ENCODE results near the gene SOX12.
A peak's percentile ranks its signal among the peaks of the same experiment; 100 is the strongest.
"Not testable (repeated sequence)": the region's sequence is repeated elsewhere in the genome, so short reads cannot be mapped to it uniquely, and the experiment has no call there.

Gene SOX12

GRCh38 chr20:362271-363254, 37.2 kb downstream of the SOX12 start:
- peak; percentile 89 for DNase-seq (ENCODE audit: low read depth, low spot score)

DNA sequence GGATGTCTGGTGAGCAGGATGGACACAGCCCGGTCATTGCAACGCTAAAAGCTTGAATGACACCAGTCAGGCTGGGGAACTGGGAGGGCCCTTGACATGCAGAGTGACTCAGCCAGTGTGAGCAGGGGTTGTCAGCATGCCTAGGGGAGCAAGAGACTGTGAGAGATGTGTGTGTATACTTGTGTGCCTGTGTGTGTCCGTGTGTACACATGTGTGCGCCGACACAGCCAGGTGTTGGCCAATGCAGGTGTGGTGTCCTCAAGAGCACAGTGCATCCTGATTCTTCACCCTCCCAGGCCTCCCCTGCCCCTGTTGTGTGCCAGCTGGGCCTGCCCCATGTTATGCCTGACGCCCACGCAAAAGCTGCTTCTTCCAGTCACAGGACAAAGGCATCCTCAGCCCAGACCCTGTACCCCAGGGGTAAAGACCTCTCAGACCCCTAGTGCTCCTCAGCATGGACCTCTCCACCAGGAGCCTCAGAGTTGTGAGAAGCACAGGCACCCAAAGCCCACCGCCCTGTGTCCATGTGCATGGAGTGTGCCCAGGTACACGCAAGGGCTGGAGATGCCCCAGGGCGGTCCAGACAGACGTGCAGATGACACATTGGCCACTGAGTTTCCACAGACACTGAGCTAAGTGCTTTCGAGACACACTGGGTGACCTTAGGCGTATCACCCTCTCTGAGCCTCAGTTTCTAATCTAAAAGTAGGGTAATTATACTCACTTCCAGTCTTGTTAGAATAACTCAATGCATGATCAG, 38.1 kb downstream of the SOX12 start:
- DNase-seq (ENCODE audit: low read depth, low spot score), result no peak

GRCh38 chr20:364905-365794, 39.8 kb downstream of the SOX12 start:
- peak; percentile 44 for DNase-seq (ENCODE audit: low read depth, low spot score)

GRCh38 chr20:366041-366718, 40.8 kb downstream of the SOX12 start:
- DNase-seq (ENCODE audit: low read depth, low spot score), result no peak

GRCh38 chr20:366719-367485, 41.5 kb downstream of the SOX12 start:
- DNase-seq (ENCODE audit: low read depth, low spot score), result no peak

- DNase-seq (ENCODE audit: low read depth, low spot score), result no peak
These were observed 42.1 kb downstream of the SOX12 start for GRCh38 chr20:367486-367887.

GRCh38 chr20:368915-369314, 43.6 kb downstream of the SOX12 start:
- DNase-seq (ENCODE audit: low read depth, low spot score), result no peak

- peak; percentile 16 for DNase-seq (ENCODE audit: low read depth, low spot score)
These were observed 44.8 kb downstream of the SOX12 start for GRCh38 chr20:370151-370600.

DNA sequence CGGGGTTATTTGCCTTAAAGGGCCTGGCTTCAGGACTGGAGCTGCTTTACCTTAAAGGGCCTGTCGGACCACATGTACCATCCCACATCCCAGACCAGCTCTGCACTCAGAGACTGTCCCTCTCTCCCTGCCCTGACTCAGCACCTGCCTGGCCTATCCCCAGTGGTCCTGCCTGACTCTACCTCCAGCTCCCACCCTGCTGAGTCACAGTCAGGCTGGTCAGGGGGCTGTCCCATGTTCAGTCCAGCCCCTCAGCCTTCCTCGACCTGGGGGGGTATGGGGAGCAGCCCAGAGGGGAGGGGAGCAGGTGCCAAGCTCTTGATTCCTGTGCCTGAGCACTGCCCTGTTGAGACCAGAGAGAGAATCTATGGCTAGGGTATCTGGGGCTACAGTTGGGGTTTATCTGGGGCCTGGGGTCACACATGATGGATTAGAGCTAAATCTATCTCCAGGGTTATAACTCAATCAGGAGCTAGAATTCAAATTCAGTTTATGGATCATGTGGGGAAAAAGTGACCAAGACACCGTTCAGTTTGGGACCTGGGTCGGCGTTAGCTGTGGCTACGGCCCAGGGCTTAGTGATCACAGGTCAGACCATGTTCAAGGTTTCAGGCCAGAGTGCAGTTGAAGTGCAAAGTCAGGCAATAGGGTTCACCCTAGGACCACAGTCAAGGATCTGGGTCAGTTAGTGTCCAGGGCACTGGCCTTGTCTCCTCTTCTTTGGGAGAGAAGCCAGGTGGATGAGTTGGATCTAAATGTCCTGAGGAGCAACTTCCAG, 45.8 kb downstream of the SOX12 start:
- no peak for DNase-seq (ENCODE audit: low read depth, low spot score)

DNA sequence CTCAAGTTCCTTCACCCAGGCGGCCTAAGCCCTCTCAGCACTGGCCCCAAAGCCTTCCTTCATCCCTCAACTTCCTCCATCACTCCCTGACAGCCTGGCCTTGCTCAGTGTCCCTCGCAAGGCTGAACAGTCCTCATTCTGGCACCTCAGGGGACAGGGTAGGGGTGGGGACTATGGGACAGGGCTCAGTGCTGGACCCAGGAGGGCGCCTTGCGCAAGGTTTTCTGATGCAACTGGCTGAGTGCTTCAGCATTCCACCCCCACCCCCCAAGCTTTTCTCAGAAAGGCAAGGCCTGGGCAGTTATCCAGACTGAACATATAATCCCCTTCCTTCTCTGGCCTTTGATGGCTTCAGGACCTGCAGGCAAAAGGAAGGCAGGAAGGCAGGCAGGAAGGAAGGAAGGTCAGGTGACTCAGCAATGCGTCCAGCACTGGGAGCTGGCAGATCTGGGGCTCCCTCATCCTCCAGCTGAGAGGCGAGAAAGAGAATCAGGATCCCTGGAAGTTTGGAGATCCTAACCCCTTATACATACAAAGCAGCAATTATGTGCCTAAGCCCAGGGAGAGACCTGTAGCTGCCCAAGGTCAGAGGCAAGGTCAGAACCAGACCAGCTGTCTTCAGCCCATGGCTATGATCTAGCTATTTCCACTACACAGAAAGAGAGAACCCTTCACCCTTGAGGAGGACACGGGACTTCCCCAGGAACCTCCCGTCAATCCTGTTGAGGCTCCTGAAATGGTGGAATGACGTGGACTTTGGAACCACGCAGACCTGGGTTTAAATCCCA, 46.6 kb downstream of the SOX12 start:
- DNase-seq (ENCODE audit: low read depth, low spot score), result peak; percentile 43

GRCh38 chr20:372543-373082, 47.3 kb downstream of the SOX12 start:
- not testable (repeated sequence) for DNase-seq (ENCODE audit: low read depth, low spot score)

DNA sequence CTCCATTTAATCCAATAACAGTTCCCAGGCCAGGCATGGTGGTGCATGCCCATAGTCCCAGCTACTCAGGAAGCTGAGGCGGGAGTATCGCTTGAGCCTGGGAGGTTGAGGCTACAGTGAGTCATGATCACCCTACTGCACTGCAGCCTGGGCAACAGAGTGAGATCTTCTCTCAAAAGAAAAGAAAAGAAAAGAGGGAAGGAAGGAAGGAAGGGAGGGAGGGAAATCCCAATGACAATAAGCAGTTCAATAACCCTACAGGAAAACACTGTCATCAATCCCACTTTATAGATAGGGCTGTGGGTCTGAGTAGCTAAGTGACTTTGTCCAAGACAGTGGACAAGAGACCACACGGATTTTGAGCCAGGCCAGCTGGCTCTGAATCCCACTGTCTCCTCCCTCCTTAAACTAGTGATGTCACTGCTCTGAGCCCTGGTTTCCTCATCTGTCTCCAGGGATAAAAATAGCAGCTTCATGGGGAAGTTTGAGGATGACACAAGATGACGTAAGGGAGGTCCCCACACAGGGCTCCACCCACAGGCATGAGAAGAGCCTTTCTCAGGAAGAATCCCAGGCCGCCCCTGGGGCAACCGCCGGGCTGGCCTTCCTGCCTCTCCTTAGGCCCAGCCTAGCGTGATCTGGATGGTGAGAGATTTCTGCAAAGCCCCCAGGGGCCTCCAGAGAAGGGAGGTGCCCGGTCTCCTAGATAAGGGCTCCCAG, 48.0 kb downstream of the SOX12 start:
- peak; percentile 26 for DNase-seq (ENCODE audit: low read depth, low spot score)

- DNase-seq (ENCODE audit: low read depth, low spot score), result no peak
These were observed 50.0 kb downstream of the SOX12 start for GRCh38 chr20:375265-375889.

GRCh38 chr20:376089-376488, 50.7 kb downstream of the SOX12 start:
- no peak for DNase-seq (ENCODE audit: low read depth, low spot score)

GRCh38 chr20:376750-377149, 51.4 kb downstream of the SOX12 start:
- no peak for DNase-seq (ENCODE audit: low read depth, low spot score)

GRCh38 chr20:377578-377977, 52.2 kb downstream of the SOX12 start:
- DNase-seq (ENCODE audit: low read depth, low spot score), result not testable (repeated sequence)

DNA sequence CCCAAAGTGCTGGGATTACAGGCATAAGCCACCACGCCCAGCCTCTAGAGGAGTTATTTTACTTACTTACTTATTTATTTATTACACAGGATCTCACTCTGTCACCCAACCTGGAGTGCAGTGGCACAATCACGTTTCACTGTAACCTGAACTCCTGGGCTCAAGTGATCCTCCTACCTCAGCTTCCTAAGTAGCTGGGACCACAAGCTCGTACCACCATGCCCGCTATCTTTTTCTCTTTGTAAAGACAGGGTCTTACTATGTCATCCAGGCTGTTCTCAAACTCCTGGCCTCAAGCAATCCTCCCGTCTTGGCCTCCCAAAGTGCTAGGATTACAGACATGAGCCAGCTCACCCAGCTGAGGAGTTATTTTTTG, 53.6 kb downstream of the SOX12 start:
- DNase-seq (ENCODE audit: low read depth, low spot score), result no peak

Measured in astrocyte of the hippocampus (primary cell).